ENCODE measurements around the gene PHLDB2. TPM values are rescaled to one million over a fixed set of nuclear protein-coding genes. Genes with fewer than 3 reads are reported as not detected.
A peak's percentile ranks its signal among the peaks of the same experiment; 100 is the strongest.

PHLDB2 gene
- total and polyA plus RNA-seq, 2 of the 13 experiments (the other 11 are each of a cell fraction or from before 2014, with no cell fraction given) = 8.4 to 23.6 TPM

- TF ChIP-seq ZNF468 (CRISPR knock-in tag; IDR thresholded peaks at IDR 0.05) = no peak
- peak; percentile 80; the same call in 1 of the 2 replicates for TF ChIP-seq ZNF232 (CRISPR knock-in tag; IDR thresholded peaks at IDR 0.05; ENCODE audit: borderline replicate concordance)
- no peak for TF ChIP-seq GLMP (CRISPR knock-in tag; IDR thresholded peaks at IDR 0.05; ENCODE audit: borderline replicate concordance)
- TF ChIP-seq ZKSCAN8 (CRISPR knock-in tag; IDR thresholded peaks at IDR 0.05; ENCODE audit: borderline replicate concordance) = no peak; the same call in 1 of the 2 replicates
- TF ChIP-seq KAT2B (IDR thresholded peaks at IDR 0.05; ENCODE audit: borderline replicate concordance, low read depth, low read length) = no peak
- no peak for TF ChIP-seq SYNCRIP (IDR thresholded peaks at IDR 0.05; ENCODE audit: insufficient read depth, low read depth, low read length)
- TF ChIP-seq TOPORS (CRISPR knock-in tag; IDR thresholded peaks at IDR 0.05) = peak; percentile 89
- TF ChIP-seq ZBTB33 (CRISPR knock-in tag; IDR thresholded peaks at IDR 0.05) = peak; percentile 76; the same call in 1 of the 2 replicates
- no peak for TF ChIP-seq TEAD2 (CRISPR knock-in tag; IDR thresholded peaks at IDR 0.05)
- no peak for TF ChIP-seq ZNF576 (CRISPR knock-in tag; IDR thresholded peaks at IDR 0.05)
- TF ChIP-seq ZNF775 (CRISPR knock-in tag; IDR thresholded peaks at IDR 0.05; ENCODE audit: borderline replicate concordance) = no peak
- TF ChIP-seq MTA3 (CRISPR knock-in tag; IDR thresholded peaks at IDR 0.05) = no peak
- TF ChIP-seq KLF12 (CRISPR knock-in tag; IDR thresholded peaks at IDR 0.05; ENCODE audit: borderline replicate concordance) = peak; percentile 73; the same call in 1 of the 2 replicates
- 0 out of 2 replicates have a peak, but pooled peaks have one; percentile 8 for TF ChIP-seq MIER3 (CRISPR knock-in tag; IDR thresholded peaks at IDR 0.05; ENCODE audit: borderline replicate concordance)
- no peak for TF ChIP-seq ZBTB34 (CRISPR knock-in tag; IDR thresholded peaks at IDR 0.05)
- peak; percentile 41 for TF ChIP-seq ETV5 (CRISPR knock-in tag; IDR thresholded peaks at IDR 0.05; ENCODE audit: borderline replicate concordance)
- peak; percentile 92 for TF ChIP-seq ZNF441 (CRISPR knock-in tag; IDR thresholded peaks at IDR 0.05; ENCODE audit: borderline replicate concordance)
- peak; percentile 88; the same call in 1 of the 2 replicates for TF ChIP-seq ZNF451 (CRISPR knock-in tag; IDR thresholded peaks at IDR 0.05)
- TF ChIP-seq HOXA5 (CRISPR knock-in tag; IDR thresholded peaks at IDR 0.05) = peak; percentile 54; the same call in 1 of the 2 replicates
- TF ChIP-seq ZNF33A (CRISPR knock-in tag; IDR thresholded peaks at IDR 0.05; ENCODE audit: borderline replicate concordance) = no peak
- TF ChIP-seq NR2F1 (CRISPR knock-in tag; IDR thresholded peaks at IDR 0.05) = no peak
Observed at GRCh38 chr3:111978583-111979433, 119.7 kb downstream of the PHLDB2 start, which contains the start of gene ABHD10 (continued).
